GM19238 (cell line): ENCODE results near the gene RAPGEF3.

Source experiments
- DNase-seq: peaks from one replicate; pipeline ENCODE4 v3.0.0; 2011; ENCODE audit warnings: low spot score; ENCODE audit not compliant: insufficient read length

Gene RAPGEF3

DNA sequence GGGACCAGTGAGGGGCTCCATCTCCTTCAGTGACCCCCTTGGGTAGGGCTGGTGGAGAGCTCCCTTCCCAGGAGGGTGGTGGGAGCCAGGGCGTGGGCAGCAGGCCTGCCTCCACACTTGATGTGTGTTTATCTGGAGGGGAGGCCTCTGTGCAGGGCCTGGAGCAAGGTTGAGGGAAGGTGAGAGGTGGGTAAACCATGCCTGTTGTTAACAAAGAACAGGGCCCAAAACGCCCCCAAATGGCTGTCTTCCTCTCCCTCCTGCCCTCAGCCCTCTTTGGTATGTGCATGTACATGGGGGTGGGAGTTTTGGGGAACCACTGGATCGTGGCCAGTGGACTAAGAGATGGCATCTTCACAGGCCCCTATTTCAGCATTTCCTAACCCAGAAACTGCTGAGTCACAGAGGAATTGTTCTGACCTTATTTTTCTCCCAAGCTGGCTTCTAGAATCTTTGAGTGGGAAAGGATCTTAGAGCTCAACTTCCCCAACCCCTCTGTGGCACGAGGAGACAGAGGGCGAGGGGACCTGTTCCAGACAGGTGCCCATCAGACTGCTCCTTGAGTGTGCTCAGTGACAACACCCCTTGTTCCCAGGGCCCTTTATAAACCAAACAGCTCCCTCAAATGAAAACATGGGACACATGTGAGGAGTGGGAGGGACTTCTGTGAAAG, 17.9 kb upstream of the RAPGEF3 start:
- no peak for DNase-seq

DNA sequence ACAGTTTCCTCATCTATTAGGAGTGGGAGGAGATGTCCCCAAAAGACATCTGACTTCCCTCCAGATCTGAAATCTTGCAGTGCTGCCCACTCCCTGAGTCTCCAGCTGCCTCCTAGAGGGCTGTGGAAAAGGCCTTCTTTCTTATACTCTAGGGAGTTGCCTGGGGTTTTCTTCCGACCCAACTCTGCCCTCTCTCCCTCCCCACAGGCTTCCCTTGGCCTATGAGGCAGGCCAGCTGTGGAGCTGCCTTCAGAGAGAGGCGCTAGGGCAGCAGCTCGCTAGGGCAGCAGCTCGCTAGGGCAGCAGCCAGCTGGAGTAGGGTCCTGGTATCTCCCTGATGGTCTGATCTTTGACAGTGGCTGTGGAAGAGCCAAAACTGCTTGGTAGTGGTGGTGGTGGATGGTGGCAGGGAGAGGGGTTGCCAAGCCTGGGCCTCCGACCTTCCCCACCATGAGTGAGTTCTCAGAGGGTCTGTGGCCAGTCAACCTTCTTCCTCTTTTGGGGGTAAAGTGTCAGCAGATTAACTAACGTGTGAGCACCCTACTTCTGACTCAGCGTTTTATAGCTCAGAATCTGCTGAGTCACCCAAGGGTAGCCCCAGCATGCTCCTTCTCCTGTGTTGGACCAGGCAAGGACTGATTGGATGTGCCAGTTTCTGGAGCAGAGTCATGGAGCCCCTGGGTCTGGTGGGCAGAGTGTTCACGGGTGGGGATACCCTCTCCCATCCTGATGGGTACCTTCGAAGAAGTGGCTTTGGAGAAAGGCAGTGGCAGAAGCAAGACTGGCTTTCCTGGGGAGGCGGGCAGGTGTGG, 16.6 kb upstream of the RAPGEF3 start:
- no peak for DNase-seq

DNA sequence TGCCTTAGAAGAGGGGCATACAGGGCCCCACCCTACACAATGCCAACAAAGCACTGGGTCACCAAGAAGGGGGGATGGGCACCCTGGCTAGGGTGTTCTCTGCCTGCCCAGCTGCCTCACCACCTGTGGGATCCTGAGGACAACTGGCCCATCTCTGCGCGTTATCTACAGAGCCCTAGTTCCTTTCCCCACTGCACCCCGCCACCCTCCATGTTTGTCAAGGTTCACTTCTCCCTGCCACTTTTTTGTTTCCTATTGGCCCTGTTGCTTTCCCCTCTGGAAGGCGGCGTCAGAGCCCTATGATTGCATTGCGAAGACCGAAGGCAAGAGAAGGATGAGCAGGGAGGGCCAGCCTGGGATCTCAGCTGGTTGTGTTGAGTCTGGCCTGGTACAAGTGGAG, 16.0 kb upstream of the RAPGEF3 start:
- DNase-seq = no peak

DNA sequence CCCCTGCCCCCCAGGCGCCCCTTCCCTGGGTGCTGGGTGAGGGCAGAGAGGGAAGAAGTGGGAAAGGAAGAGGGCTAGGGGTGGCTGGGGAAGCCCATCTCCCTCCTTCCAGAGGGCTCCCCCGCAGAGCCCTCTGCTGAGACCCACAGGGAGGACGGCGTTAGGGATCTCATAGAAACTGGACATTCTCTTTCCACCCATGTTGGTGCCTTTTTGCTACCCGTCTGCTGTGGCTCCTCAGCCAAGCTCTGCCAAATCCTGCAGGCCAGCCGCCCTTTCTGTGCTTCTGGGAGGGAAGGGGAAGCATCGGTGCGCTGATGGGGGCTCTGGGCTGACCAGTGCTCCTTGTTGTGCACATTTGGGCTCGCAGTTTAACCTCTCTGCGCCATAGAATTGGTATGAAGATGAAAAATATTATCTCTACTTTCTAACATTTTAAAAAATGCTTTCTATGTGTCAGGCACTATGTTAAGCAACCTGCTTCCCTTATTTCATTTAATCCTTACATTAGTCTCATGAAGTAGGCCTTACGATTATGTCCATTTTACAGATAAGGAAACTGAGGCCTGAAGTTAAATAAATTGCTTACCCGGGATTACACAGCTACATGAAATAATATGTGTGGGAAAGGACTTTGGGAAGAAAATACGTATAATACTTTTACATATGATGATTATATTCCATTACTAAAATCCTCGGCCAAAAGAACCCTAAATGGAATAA, 15.3 kb upstream of the RAPGEF3 start:
- DNase-seq = no peak

DNA sequence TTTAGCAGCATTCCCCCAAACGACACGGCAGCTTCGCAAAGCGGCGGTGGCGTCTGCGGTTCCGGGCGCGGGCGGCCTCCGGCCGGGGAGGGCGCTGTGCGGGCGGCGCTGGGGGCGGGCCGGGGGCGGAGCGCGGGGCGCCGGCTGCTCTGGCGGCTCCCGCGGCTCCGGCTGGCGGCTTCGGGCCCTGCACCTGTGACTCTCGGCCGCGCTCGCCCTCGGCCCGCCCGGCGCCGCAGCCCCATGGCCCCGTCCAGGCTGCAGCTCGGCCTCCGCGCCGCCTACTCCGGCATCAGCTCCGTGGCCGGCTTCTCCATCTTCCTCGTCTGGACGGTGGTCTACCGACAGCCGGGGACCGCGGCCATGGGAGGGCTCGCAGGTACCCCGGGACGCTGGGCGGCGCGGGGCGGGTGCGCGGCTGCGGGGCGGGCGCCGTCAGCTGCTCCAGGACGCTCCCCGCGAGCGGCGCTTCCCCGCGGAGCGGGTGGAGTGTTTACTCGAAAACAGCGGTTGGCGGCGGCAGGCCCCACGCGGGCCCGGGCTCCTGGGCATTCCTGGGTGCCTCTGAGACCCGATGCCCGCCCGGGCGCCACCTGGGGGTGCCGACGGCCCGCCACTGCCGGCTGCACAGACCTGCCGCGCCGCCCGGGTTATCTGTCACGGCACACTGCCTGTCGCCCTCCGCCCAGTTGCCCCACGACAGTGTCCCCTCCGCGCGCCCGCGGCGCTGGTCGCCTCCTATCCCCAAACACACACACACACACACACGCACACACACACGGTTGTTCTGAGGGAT, 14.6 kb upstream of the RAPGEF3 start, which contains the start of gene SLC48A1:
SLC48A1 (plus strand) TSS at position 177 of the 796 bp plus-strand sequence; CDS start at position 244, 67 bp downstream.
- DNase-seq = peak; percentile 96

DNA sequence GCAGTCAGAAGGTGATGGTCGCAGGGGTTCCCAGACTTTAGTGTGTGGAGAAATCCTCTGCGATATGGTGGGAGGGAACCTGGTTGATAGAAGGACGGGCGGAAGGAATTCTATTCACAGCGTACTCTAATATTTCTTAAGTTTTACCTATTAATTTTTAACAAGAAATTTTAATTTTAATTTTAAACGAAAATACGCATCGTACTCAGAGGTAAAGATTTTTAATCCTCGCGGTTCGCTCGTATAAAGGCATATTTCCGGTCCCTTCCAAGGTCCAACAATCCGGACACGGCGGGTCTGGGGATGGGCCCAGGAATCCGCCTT, 14.0 kb upstream of the RAPGEF3 start:
- DNase-seq = no peak

DNA sequence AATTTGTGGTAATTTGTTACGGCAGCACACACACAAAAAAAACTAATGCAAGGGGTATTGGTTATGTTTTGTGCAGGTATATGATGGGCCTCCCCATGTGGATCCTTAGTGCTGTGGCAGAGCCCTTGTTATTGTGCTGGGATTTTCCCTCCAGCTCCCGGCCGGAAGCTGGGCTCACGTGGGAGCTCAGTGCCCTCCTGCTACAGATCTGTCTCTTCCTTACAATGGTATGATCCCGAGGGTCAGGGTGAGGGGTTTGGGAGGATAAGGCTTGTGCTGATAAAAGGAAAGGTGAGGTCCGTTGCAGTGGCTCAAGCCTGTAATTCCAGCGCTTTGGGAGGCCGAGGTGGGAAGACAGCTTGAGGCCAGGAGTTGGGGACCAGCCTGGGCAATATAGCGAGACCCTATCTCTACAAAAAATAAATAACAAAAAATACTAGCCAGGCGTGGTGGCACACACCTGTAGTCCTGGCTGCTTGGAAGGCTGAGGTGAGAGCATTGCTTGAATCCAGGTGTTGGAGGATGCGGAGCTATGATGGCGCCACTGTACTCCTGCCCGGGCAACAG, 13.5 kb upstream of the RAPGEF3 start:
- no peak for DNase-seq

DNA sequence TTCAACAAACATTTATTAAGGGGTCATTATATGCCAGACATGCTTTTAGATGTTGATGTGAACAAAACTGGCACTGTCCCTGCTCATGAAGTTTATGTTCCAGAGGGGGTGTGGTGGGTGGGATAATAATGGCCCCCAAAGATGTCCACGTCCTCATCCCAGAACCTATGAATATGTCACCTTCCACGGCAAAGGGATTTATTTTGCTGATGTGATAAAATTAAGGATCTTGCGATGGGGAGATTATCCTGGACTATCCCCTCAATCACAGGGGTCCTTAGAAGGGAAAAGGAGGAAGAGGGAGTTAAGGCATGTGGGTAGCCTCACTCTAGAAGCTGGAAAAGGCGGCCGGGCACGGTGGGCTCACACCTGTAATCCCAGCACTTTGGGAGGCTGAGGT, 12.6 kb upstream of the RAPGEF3 start:
- no peak for DNase-seq

DNA sequence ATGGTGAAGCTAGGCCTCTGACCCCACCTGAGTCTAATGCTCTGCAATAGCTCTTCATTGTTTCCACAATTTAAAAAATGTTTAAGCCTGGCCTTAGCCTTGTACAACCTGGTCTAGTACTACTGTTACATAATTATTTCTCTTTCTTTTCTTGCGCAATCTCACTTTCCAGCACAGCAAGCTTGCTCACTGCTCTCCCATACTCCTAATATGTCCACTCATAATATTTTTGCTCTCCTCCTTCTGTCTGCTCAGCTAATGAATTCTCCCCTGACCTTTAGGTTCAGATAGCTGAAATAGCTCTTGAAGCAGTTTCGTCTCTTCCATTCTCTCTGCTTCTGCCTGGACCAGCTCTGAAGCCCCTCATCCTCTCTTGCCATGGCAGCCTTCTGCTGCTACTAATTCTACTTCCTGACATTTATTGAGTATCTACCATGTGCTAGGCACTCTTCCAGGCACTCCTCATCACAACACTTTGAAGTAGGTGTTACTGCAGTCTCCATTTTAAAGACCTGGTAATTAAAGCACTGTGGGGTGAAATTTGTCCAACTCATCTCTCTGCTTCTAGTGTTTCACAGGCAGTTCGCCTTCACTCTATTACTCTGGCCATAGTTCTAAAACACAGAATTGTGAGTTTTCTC, 11.5 kb upstream of the RAPGEF3 start:
- DNase-seq = no peak

DNA sequence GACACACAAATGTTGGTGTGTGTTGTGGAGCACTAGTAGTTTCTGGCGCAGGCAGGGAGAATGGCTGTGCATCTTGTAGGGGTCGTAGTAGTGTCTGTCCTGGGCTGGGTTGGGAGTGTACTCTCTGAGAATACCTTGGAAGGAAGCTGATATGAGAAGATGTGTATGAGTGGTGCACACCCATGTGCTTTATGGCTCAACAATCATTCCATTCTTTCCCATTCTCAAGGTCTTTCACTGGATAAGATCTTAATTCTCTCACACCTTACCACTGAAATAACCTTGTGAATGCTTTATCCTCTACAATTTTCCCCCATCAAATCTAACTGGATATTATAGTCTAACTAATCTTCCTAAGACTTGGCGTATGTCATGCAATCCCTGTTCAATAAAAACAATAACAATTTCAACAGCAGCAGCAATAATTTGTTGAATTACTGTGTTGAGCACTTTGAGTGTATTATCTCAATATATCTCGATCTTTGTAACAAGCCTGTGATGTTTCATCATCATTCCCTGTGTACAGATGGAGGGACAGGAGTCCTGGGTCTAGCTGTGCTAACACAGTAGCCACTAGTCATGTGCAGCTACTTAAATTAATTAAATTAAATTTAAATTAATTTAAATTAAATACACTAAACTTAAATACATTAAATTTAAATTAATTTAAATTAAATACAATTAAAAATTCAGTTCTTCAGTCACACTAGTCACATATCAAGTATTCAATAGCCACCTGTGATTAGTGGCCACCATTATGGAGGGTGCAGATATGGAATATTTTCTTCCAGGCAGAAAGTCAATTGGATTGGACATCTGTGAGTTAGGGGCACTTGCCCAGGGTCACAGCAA, 10.8 kb upstream of the RAPGEF3 start:
- no peak for DNase-seq

DNA sequence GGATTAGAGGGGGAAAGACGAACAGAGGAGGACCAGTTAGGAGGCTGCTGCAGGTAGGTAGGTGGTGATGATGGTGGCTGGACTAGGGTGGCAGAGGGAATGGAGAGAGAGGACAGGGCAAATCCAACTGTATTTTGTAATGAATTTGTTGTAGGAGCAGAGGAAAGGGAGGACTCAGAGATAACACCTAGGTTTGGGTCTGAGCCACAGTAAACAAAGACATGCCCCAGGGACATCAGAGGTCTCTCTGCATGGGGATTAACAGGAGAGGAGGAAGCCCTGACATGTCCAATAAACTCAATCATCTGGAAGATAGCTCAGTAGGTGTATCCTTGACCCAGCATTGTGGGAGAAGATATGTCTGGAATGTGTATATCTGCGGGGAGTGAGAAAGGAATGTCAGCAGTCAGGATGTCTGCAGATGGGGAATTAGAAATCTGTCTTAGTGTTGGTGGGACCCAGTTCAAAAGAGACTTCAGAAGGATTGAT, 9.7 kb upstream of the RAPGEF3 start:
- DNase-seq = no peak

DNA sequence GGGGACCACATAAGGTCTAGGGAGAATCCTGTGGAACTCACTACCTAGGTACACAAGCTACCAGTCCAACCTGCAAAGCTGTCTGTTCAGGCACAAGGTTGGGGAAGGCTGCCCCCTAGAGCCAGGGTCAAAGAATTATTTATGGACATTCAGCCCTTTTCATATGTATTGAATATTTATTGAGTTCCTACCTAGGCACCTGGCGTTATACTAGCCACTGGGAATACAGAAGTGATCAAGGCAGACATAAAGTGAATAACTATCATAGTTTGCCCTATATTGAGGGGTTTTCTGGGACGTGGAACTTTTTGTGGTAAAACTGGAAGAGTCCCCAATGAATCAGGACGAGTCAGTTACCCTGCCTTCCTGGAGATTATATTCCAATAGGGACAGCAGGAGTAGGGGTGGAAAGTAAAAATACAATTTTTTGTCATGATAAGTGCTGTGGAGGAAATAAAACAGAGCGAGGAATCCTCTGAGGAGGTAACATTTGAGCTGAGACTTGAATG, 8.6 kb upstream of the RAPGEF3 start:
- DNase-seq = peak; percentile 54

DNA sequence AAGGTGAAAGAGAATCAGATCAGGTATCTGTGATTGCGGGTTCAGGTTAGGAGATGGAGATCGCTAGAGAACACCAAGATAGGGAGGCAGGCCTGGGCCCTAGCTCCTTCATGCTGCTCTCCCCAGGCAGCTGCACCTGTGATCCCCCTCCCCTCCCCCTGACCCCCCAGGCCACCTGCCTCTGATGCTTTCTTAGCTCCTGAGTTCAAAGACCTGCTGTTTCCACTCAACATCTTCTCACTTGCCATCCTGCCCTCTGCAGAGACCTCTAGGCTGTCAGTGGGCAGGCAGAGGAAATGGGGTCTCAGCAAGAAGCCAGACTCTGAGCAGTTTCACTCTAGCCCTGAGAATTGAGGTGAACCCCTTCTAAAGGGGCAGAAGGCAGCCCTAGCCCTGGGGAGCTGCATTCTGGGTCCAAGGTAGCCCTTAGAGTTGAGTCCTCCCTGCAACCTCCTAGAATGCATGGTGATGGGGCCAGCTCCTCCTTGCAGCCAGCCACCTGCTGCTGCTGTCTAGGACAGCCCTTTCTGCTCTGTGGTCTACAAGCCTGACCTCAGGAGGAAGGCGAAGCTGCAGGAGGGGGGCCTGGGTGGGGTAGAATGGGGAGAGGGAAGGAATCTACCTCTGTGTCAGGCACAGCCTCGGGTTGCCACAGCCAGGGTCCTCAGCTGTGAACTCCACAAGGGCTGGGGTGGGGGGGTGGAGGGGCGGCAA, 8.0 kb upstream of the RAPGEF3 start:
- no peak for DNase-seq

DNA sequence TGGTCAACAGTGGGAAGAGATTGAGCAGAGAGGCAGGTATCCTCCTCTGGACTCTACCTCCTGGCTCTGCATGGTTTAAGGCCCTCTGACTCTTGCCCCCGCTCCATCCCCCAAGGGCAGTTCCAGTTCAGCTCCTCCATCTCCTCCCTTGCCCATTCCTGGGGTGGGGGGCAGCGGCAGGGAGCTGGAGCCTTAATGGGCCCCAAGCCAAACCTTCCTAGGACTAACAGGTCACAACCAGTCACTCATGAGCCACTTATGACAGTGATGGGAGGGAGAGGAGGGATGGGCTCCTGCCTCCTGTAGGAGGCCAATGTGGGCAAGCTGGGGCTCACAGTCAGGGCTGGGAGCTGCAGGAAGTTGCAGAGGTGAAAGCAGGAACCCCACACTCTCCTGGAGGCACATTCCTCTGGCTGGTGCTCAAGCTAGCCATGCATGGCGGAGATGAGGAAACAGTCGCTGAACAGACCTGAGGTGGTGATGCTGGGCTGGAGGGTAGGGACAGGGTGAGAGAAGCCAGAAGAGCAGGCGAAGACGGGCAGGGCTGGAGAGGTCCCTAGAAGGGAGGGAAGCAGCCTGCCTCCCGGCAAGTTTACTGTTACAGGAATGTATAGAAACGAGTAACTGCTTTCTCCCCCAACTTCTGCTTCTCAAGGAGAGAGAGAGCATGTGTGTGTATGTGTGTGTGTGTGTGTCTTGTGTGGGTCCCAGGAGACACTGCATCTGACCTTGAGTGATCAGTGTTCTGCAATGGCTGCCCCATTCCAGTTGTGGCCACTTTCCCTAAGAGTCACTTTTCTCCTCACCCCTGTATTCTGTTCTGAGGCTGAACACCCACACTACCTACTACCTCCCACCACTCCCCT, 5.0 kb upstream of the RAPGEF3 start:
- DNase-seq = no peak

DNA sequence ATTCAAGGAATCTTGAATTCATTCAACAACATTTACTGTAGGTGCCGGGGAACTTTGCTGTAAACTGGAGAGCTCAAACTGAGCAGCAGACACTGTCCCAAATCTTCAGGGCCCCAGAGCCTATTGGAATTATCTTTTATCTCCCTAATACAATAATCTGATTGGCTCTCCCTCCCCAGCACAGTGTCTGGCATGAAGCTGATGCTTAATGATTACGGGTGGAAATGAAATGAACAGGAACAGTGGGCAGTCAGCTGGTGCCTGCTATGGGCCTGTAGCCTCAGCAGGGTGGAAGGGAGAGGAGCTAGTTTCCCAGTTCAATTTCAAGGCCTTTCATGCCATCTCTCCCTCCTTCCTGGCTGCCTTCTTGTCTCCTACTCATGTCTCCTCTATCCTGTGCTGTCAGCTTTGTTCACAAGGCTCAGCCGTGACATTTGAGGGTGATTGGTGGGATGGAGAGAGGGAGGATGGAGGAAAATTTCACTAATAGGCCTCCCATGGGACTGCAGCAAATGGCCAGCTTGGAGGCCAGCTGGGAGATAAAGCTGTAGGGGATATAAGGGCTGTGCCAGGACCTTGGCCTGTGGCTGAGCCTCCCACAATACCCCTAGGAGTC, 4.3 kb upstream of the RAPGEF3 start:
- no peak for DNase-seq

DNA sequence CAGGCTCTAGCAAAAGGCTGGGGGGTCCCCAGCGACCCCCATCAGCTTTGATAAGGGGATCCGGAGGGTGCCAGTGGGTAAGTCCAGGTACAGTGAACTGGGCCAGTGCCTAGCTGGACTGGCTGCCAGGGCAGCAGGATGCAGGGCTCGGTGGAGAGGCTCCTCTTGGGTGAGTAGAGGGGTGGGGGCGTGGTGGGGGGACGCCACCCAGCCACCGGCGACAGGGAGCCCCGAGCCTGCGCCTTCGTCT, 171 bp downstream of the RAPGEF3 start:
- DNase-seq = no peak

DNA sequence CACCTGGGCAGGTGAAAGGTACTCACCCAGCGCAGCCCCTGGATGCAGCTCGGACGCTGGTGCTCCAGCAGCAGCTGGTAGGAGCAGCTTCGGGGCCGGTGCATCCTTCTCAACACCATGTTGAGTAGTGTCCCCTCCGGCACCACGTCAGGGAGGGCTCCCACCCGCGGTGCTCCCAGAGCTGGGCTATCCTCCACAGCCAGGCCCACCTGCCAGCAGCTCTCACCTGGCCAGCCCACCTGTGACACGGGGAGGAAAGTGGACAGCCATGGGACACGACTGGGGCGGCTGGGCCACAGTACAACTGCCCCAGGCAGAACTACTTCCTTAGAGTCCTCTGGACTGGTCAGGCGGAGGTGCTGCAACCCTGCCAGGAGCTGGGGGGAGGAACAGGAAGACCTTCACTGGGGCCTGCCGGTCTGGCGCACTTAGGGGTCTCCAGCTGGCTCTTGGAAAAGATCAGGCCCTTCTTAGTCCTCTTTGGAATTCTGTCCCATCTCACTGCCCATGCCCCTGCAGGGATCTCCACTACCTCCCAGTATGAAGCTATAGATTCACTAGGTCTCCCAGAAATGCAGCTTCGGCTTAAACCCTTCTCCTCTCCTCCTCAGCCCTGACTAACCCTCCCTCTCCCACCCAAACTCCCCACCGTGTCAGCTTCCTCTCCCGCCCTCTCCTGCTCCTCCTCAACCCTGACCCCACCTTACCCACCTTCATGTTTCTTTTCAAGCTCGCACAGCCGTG, 668 bp downstream of the RAPGEF3 start:
- DNase-seq = no peak
